Neuronal stem cell (in vitro differentiated cells): Measurements from ENCODE around the gene TACC2.
A peak's percentile ranks its signal among the peaks of the same experiment; 100 is the strongest.

Source experiments
- DNase-seq: peaks from one replicate; pipeline ENCODE4 v3.0.0-alpha.2; 2013; ENCODE audit warnings: low spot score
- H2AFZ ChIP-seq: one replicate; pipeline ENCODE4 v1.6.1; 2013; ENCODE audit warnings: mild to moderate bottlenecking, low read length, inconsistent platforms
- H2AK5ac ChIP-seq: 2 replicates; pipeline ENCODE4 v1.6.1; 2013; ENCODE audit warnings: low read depth, mild to moderate bottlenecking, inconsistent platforms, low read length, moderate library complexity, mixed read lengths
- H2BK120ac ChIP-seq: 2 replicates; pipeline ENCODE4 v1.6.1; 2013; ENCODE audit warnings: low read depth, mild to moderate bottlenecking, inconsistent platforms, low read length, moderate library complexity, mixed read lengths
- H2BK12ac ChIP-seq: one replicate; pipeline ENCODE4 v1.6.1; 2013; ENCODE audit warnings: low read length, inconsistent platforms
- H2BK15ac ChIP-seq: 2 replicates; pipeline ENCODE4 v1.6.1; 2013; ENCODE audit warnings: mild to moderate bottlenecking, low read length, inconsistent platforms, mixed read lengths
- H2BK5ac ChIP-seq: one replicate; pipeline ENCODE4 v1.6.1; 2013; ENCODE audit warnings: inconsistent platforms, mild to moderate bottlenecking, low read length, moderate library complexity
- H3K14ac ChIP-seq: one replicate; pipeline ENCODE4 v1.6.1; 2013; ENCODE audit warnings: low read length, inconsistent platforms
- H3K18ac ChIP-seq: 2 replicates; pipeline ENCODE4 v1.6.1; 2013; ENCODE audit warnings: low read length, inconsistent platforms
- H3K23ac ChIP-seq: 2 replicates; pipeline ENCODE4 v1.6.1; 2013; ENCODE audit warnings: low read depth, mild to moderate bottlenecking, mixed read lengths, low read length, inconsistent platforms; ENCODE audit not compliant: poor library complexity
- H3K27ac ChIP-seq: replicated peaks from 3 replicates; pipeline ENCODE4 v1.5.1; 2013; ENCODE audit warnings: low read length, inconsistent platforms
- H3K27me3 ChIP-seq, 3 experiments: 2 replicates each; pipeline ENCODE4 v1.6.1; 2013; ENCODE audit warnings: low read length in 3 of 3, mild to moderate bottlenecking in 2 of 3, inconsistent platforms in 1 of 3, low read depth in 1 of 3, mixed read lengths in 1 of 3, moderate library complexity in 1 of 3; ENCODE audit not compliant: control insufficient read depth in 3 of 3, insufficient read depth in 3 of 3
- H3K36me3 ChIP-seq, 2 donors: replicated peaks in 1 of 2; 2 replicates each; pipeline ENCODE4 v1.6.1; 2013; ENCODE audit warnings: low read length in 2 of 2; ENCODE audit not compliant: control insufficient read depth in 2 of 2, insufficient read depth in 2 of 2
- H3K4ac ChIP-seq: 2 replicates; pipeline ENCODE4 v1.6.1; 2013; ENCODE audit warnings: inconsistent platforms, mild to moderate bottlenecking, low read length, moderate library complexity
- H3K4me1 ChIP-seq, 2 donors: 1 replicate in 1 of 2; 2 replicates in 1 of 2; pipeline ENCODE4 v1.6.1; 2013; ENCODE audit warnings: low read length in 2 of 2, low read depth in 1 of 2; ENCODE audit not compliant: control insufficient read depth in 2 of 2, insufficient read depth in 1 of 2
- H3K4me2 ChIP-seq: one replicate; pipeline ENCODE4 v1.6.1; 2013; ENCODE audit warnings: mild to moderate bottlenecking, low read length, inconsistent platforms; ENCODE audit not compliant: insufficient read depth, poor library complexity, severe bottlenecking
- H3K4me3 ChIP-seq, 2 donors: 2 replicates each; pipeline ENCODE4 v1.5.1; 2013; ENCODE audit warnings: low read length in 2 of 2, mild to moderate bottlenecking in 2 of 2, inconsistent platforms in 1 of 2, moderate library complexity in 1 of 2
- H3K79me1 ChIP-seq: one replicate; pipeline ENCODE4 v1.6.1; 2013; ENCODE audit warnings: low read depth, mild to moderate bottlenecking, inconsistent platforms, low read length, moderate library complexity
- H3K9ac ChIP-seq: one replicate; pipeline ENCODE4 v1.6.1; 2013; ENCODE audit warnings: mild to moderate bottlenecking, low read depth, low read length, inconsistent platforms; ENCODE audit not compliant: poor library complexity
- H3K9me3 ChIP-seq, 2 donors: replicated peaks in 1 of 2; 2 replicates each; pipeline versions ENCODE3 to v1.6.1; 2013; ENCODE audit warnings: low read length in 2 of 2, mild to moderate bottlenecking in 2 of 2, inconsistent platforms in 1 of 2, low read depth in 1 of 2, mixed read lengths in 1 of 2, moderate library complexity in 1 of 2; ENCODE audit not compliant: control insufficient read depth in 2 of 2, insufficient read depth in 1 of 2
- H4K8ac ChIP-seq: one replicate; pipeline ENCODE4 v1.6.1; 2013; ENCODE audit warnings: low read depth, mild to moderate bottlenecking, inconsistent platforms, low read length, moderate library complexity
- H4K91ac ChIP-seq: one replicate; pipeline ENCODE4 v1.6.1; 2013; ENCODE audit warnings: low read length, low read depth, mild to moderate bottlenecking, inconsistent platforms; ENCODE audit not compliant: poor library complexity
- whole genome bisulfite sequencing, 2 donors: extraction: QIAGEN DNeasy Blood & Tissue Kit; methylation state at CpG; one replicate each; pipeline ENCODE4 v1.1.7; 2013; ENCODE audit warnings: missing lambda C conversion rate in 2 of 2, mixed read lengths in 1 of 2; ENCODE audit not compliant: insufficient read length in 2 of 2, insufficient replicate concordance in 1 of 2; ENCODE audit errors: extremely low coverage in 2 of 2; 5-methylcytosine and 5-hydroxymethylcytosine counted together

The TACC2 gene

GRCh38 chr10:122293156-122293960, 304.4 kb downstream of the TACC2 start:
- Histone ChIP-seq H4K91ac (no peak overlapping the region), H2BK15ac (no peak overlapping the region), H2BK12ac (no peak overlapping the region), H2AFZ (no peak overlapping the region), H3K4ac (no peak overlapping the region), H4K8ac (no peak overlapping the region), H3K4me2 (no peak overlapping the region), H3K27ac (no peak overlapping the region), H3K27me3 (peaks cover 0 to 18% (median 0%) of the 10 kb centered on the region in 3 experiments), H3K4me3 (no peak overlapping the region), H3K9me3 (no peaks in the 10 kb centered on the region), H3K23ac (no peak overlapping the region), H3K79me1 (no peaks in the 10 kb centered on the region), H3K4me1 (peaks cover 0 to 13% of the 10 kb centered on the region in 2 donors), H3K14ac (no peak overlapping the region), H3K9ac (no peak overlapping the region), H2AK5ac (no peak overlapping the region), H2BK5ac (no peak overlapping the region), H3K18ac (peak overlapping the region; percentile 24), H3K36me3 (no peaks in the 10 kb centered on the region), H2BK120ac (no peak overlapping the region)
- no CpG with 5 or more reads among the region's 10 CpGs for WGBS, 2 donors
- DNase-seq = no peak

- Histone ChIP-seq H3K4ac (no peak overlapping the region), H3K23ac (no peak overlapping the region), H3K4me1 (peaks cover 0 to 13% of the 10 kb centered on the region in 2 donors), H2BK5ac (no peak overlapping the region), H3K18ac (no peak overlapping the region), H3K4me2 (no peak overlapping the region), H2AFZ (no peak overlapping the region), H2AK5ac (no peak overlapping the region), H3K14ac (no peak overlapping the region), H4K91ac (no peak overlapping the region), H3K79me1 (no peaks in the 10 kb centered on the region), H3K4me3 (no peak overlapping the region), H2BK120ac (no peak overlapping the region), H3K9me3 (no peaks in the 10 kb centered on the region), H3K27me3 (peaks cover 0 to 18% (median 0%) of the 10 kb centered on the region in 3 experiments), H3K9ac (no peak overlapping the region), H3K27ac (no peak overlapping the region), H4K8ac (no peak overlapping the region), H2BK15ac (no peak overlapping the region), H2BK12ac (no peak overlapping the region), H3K36me3 (no peaks in the 10 kb centered on the region)
- no peak for DNase-seq
- WGBS, 2 donors = no CpG with 5 or more reads among the region's 4 CpGs
Observed at GRCh38 chr10:122293961-122294380, 305.0 kb downstream of the TACC2 start.

GRCh38 chr10:122294511-122295450, 305.8 kb downstream of the TACC2 start:
- Histone ChIP-seq H3K9me3 (no peaks in the 10 kb centered on the region), H2BK12ac (no peak overlapping the region), H2AFZ (no peak overlapping the region), H3K27me3 (peaks cover 0 to 18% (median 0%) of the 10 kb centered on the region in 3 experiments), H2AK5ac (peak overlapping the region; percentile 25), H3K27ac (no peak overlapping the region), H3K9ac (no peak overlapping the region), H3K4me3 (no peak overlapping the region), H3K4ac (no peak overlapping the region), H4K8ac (no peak overlapping the region), H3K14ac (no peak overlapping the region), H4K91ac (no peak overlapping the region), H3K23ac (no peak overlapping the region), H2BK15ac (no peak overlapping the region), H3K4me2 (no peak overlapping the region), H3K79me1 (no peaks in the 10 kb centered on the region), H3K4me1 (peaks cover 2 to 13% of the 10 kb centered on the region in 2 donors), H3K18ac (peak overlapping the region; percentile 15), H2BK120ac (no peak overlapping the region), H3K36me3 (no peaks in the 10 kb centered on the region), H2BK5ac (no peak overlapping the region)
- WGBS, 2 donors = no CpG with 5 or more reads among the region's 12 CpGs
- DNase-seq = no peak

GRCh38 chr10:122295451-122295809, 306.5 kb downstream of the TACC2 start:
- Histone ChIP-seq H3K79me1 (no peaks in the 10 kb centered on the region), H3K14ac (no peak overlapping the region), H2BK5ac (no peak overlapping the region), H3K27ac (no peak overlapping the region), H3K18ac (no peak overlapping the region), H4K91ac (no peak overlapping the region), H2BK15ac (no peak overlapping the region), H3K4me1 (peaks cover 2 to 13% of the 10 kb centered on the region in 2 donors), H3K4ac (no peak overlapping the region), H3K27me3 (peaks cover 0 to 18% (median 0%) of the 10 kb centered on the region in 3 experiments), H2BK12ac (no peak overlapping the region), H2AK5ac (no peak overlapping the region), H2BK120ac (no peak overlapping the region), H4K8ac (no peak overlapping the region), H3K36me3 (no peaks in the 10 kb centered on the region), H3K4me3 (no peak overlapping the region), H2AFZ (no peak overlapping the region), H3K9me3 (no peaks in the 10 kb centered on the region), H3K9ac (peak overlapping the region; percentile 24), H3K4me2 (no peak overlapping the region), H3K23ac (no peak overlapping the region)
- no peak for DNase-seq
- no CpG with 5 or more reads among the region's 4 CpGs for WGBS, 2 donors
